Activated T-helper 9 cell treated with anti-CD3 and anti-CD28 coated beads, Interleukin-2, amount 50 U/mL, for 16 hours (primary cell): ENCODE results near the gene AP3M1.
A peak's percentile ranks its signal among the peaks of the same experiment; 100 is the strongest.
"Not testable (repeated sequence)": the region's sequence is repeated elsewhere in the genome, so short reads cannot be mapped to it uniquely, and the experiment has no call there.

Source experiments
- DNase-seq: peaks from one replicate; pipeline ENCODE4 v3.0.0-alpha.2; 2020; ENCODE audit warnings: low read depth

AP3M1 gene, protein sequence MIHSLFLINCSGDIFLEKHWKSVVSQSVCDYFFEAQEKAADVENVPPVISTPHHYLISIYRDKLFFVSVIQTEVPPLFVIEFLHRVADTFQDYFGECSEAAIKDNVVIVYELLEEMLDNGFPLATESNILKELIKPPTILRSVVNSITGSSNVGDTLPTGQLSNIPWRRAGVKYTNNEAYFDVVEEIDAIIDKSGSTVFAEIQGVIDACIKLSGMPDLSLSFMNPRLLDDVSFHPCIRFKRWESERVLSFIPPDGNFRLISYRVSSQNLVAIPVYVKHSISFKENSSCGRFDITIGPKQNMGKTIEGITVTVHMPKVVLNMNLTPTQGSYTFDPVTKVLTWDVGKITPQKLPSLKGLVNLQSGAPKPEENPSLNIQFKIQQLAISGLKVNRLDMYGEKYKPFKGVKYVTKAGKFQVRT

DNA sequence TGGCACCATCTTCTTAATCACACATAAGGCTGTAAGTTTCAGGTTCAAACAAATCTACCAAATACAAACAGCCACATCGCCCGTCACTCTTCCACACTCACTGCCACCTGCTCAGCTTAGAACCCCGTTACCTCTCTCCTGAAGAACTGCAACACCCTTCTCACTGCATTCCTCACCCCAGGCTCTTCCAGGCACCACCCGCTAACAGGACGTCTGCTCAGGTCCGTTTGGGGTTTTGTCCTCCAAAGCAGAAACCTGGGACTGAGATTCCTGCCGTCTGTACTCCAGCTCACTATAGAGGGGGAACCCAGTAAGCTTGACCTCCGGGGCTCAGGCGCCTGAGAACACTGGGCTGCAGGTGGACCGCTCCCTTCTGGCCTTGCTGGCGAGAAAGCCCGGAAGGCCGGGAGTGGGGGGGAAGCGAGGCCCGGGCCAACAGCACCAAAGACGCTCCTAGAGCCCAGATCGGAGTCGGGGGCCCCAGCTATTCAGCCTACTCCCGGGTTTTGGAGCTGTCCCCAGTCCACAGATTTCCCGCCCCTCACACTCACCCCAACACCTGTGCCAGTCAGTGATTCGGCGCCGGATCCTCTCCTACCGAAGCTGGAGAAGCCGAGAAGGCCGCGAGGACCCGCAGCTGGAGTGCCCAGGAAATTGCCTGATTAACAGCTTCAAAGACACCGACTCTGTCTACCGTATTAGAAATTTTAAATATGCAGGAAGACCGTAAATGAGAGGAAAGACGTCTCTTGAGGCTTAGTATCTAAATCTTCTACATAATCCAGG lies at the start of gene AP3M1:
Gene AP3M1 (minus strand): TSS at position 625 of the 786 bp plus-strand sequence. CDS start 12,449 bp downstream, outside the sequence.
- DNase-seq, result peak; percentile 73

DNA sequence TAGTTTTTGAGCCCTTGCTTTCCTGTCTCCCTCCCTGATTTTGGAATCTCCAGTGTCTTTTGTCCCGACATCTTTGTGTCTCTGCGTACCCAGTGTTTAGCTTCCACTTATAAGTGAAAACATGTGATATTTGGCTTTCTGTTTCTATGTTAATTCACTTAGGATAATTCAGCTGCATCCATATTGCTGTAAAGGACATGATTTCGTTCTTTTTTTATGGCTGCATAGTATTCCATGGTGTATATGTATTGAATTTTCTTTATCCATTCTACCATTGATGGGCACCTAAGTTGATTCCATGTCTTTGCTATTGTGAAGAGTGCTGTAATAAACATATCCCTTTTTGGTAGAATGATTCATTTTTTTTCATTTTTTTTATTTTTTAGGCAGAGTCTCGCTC lies 48.7 kb upstream of the AP3M1 start:
- DNase-seq, result no peak

DNA sequence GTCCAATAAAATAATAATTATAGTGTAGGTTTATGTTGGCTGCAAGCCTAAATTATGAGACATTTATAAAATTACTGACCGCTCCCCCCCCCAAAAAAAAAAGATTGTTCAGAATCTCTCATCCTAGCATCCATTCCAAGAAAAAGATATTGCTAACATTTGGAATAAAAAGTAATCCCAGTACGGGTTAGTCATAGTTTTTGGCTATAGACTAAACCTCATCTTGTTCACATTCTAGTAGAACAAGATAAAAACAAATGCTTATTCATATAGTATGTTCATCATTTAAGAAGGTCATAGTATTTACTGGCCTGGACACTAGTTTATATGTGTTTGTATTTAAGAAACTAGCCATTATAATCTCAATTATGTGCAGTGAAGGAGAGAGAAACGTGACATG lies 44.4 kb upstream of the AP3M1 start:
- no peak for DNase-seq

DNA sequence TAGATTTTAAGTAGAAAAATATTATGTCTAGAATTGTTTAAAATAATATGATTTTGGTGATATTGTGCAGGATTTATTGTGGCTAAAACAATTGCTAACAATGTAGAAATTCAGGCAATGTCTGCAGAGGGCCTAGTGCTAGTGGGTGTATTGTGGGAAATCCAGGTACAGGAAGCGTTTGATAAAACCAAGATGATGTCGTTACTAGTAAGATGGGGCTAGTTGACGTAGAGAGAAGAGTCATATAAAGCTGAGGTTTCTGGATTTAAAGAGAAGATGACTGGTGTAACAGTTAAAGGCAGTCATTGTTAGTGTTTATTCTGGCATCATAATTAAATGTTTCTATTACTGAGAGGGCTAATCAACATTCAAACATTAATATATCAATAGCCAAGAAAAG lies 43.9 kb upstream of the AP3M1 start:
- no peak for DNase-seq

DNA sequence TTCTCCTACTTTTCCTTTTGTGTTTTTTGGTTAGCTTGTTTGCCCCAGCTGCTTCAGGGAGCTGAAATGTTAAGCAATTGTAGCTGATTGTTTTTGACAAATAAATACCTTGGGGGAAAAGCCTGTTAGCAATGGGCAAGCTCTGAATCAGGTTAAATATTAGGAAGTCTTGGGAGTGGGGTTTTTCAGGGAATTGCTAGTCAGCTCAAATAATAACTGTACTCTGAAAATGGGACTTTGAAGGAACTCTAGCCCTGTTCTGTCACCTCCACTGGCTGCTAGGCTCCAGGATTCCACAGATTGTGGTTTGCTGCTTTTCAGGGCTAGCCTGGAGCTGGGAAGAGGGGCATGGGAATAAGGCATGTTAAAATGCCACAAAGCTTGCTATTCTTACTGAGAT lies 39.9 kb upstream of the AP3M1 start:
- no peak for DNase-seq

DNA sequence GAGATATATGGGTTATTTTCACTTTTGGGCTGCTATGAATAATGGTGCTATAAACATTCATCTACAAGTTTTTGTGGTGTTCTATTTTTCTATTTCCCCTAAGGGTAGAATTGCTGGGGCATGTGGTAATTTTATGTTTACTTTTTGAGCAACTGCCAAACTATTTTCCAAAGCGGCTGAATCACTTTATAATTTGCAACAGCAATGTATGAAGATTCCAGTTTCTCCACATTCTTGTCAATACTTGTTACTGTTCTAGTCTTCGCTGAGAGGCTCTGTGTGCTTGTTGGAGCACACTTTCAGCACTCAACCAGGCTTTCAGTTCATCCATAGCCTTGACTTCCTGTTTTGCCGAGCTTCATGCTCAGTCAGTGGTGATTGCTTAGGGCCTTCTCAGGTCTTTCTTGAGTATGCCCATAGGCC lies 39.4 kb upstream of the AP3M1 start:
- DNase-seq, result no peak

DNA sequence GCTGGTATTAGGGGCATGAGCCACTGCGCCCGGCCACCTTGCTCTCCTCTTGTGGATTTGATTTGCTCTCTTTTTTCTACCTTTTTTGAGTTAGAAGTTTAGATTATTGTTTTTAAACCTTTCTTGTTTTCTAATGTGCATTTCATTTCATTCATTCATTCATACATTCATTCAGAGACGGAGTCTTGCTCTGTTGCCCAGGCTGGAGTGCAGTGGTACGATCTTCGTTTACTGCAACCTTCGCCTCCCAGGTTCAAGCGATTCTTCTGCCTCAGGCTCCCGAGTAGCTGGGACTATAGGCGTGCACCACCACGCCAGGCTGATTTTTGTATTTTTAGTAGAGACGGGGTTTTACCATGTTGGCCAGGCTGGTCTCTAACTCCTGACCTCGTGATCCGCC lies 38.0 kb upstream of the AP3M1 start:
- DNase-seq, result not testable (repeated sequence)

DNA sequence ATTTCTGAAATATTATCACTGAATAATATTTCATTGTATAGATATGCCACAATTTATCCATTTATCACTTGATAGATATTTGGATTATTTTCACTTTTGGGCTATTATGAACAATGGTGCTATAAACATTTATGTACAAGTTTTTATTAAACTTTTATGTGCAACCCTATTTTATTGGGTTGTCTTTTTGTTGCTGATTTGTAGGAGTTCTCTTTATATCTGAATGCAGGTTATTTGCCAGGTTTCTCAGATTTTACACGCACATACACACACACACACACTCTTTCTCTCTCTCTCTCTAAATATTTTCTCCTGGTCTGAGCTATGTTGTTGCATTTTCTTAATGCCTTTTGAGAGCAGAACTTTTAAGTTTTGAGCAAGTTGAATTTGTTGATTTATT lies 36.6 kb upstream of the AP3M1 start:
- no peak for DNase-seq

DNA sequence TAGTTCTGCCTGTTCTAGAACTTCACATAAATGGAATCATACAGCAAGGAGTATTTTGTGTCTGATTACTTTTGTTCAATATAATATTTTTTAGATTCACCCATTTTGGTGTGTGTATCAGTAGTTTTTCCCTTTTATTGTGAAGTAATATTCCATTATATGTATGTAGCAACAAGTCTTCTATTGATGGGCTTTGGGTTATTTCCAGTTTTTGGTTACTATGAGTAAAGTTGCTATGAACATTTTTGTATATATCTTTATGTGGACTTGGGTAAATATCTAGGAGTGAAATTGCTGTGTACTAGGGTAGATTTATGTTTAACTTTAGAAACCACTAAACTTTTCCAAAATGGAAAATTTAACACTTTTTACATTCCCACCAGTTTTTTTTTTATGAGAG lies 36.0 kb upstream of the AP3M1 start:
- no peak for DNase-seq

DNA sequence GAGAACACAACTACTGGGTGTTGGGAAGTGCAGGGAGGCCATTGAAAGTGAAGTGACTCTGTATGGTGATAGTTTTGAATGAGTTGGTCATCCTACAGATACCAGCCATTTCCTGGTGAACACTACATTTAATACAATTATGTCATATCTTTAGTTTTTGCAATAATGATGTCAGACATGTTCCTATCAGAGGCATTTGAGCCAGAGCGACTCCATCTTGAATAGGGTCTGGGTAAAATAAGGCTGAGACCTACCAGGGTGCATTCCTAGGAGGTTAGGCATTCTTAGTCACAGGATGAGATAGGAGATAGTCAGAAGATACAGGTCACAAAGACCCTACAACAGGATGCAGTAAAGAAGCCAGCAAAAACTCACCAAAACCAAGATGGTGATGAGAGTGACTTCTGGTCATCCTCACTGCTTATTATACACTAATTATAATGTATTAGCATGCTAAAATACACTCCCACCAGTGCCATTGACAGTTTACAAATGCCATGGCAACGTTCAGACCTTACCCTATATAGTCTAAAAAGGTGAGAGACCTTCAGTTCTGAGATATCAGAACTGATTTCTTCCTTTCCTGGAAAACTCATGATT lies 28.6 kb upstream of the AP3M1 start:
- no peak for DNase-seq

DNA sequence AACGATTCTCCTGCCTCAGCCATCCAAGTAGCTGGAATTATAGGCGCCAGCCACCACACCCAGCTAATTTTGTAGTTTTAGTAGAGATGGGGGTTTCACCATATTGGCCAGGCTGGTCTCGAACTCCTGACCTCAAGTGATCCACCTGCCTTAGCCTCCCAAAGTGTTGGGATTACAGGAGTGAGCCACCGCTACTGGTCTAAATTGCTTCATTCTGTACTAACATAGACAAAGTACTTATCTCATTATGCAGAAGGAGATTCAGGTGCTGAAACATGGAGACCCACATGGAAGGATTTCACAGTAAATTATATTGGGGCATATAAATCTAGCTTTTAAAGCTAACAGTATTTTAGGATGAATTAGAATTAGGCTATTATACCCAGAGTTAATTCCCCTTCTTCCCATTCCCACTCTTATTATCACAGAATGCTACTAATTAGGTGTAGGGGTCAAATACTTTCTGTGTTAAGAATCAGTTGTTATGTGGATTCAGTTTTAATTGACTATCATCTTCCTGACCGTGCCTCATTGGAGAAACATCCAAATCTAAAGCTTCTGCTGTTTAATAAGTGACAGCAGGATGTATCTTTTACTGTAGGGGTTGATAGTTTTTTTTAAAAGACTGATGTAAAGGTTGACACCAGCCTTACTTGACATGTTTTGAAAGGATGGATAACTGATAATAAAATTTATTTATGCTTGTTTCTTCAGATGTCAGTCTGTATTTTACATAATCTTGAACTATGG lies 27.6 kb upstream of the AP3M1 start:
- DNase-seq, result no peak

DNA sequence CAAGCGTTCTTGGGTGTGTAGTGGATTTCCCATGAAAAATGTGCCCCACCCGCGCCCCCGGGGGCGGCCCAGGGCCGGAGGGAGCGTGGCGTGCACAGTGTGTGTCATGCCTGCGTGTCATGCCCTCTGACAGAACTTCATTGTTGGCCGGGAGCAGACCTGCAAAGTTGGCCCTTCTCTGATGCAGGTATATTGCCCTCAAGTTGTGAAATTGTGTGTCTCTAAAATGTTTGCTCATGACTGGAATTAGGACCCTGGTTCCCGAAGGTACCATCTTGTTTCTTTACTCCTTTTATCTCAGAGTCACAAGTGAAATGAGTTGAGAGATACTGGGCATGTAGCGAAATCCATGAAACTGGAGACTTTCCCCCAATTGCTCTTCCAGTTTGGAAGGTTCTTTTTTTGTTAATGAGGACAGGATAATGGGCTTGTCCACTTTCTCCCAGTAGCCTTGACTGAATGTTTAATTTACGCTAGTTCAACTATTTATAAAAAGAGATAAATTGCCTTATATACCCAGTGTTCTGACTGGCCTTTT lies 26.6 kb upstream of the AP3M1 start:
- peak; percentile 37 for DNase-seq

DNA sequence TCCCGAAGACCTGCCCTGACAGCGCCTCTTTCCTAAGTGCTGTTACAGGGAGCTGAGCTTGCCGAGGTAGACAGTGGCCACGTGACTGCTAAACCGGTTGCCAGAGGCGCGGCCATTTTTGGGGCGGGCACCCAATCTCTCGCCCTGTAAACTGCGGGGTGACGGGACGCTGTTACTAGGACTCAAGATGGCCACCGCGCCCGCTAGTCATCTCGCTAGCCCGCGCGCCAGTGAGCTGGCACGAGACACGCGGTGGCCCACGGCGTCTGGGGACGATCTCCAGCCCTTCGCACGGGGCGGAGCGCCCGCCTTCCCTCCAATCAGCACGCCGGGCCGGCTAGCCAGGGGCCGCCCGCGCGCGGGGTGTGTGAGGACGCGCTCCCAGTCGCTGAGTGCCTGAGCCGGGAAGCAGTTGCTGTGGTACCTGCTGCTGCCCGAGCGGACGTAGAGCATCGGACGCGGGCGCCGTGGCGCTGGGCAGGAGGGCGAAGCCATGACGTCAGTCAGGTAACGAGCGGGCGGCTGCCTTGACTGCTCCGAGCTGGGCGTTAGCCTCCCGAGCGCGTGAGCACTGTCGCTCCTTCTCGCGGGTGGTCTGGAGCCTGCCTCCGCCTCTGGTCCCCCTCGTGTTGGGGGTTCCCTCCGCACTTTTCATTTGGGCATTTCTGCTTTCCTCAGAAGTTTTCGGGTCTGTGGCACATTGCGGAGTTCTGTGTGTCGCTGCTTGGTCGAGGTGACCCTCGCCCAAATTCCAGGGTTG lies 25.9 kb upstream of the AP3M1 start:
- peak; percentile 97 for DNase-seq

DNA sequence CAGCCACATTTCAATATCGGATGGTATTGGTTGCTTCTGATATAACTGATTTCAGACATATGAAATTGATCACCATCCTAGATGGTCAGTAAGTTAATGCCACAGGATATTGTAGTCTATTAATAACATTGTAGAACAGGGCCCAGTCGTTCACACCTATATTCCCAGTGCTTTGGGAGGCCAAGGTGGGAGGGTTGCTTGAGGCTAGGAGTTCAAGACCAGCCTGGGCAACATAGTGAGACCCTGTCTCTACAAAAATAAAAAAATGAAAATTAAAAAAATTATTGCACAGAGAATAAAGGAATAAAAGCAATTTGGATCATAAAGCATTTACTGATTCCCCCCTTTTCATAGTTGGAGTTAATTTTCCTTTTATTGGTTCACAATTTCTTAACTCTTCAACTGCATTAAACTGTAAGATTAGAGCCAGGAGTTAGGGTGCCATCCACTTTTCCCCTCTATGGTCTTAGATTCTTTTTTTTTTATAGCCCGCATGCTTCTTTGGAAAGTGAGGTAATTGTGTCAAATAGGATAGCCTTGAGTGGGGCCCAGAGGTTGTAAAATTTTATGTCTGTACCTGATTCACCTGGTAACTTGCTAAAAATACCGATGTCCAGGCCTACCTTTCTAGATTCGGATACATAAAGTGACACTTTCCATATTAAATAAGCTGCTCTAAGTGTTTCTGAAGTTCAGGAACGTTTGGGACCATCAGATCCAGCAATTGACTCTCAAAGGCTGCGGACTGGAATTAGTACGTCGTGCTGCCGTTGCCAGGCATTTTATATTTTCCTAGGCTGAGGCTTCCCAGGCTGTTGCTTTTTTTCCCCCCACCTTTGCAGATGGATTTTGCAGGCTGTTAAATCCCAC lies 25.1 kb upstream of the AP3M1 start:
- no peak for DNase-seq

DNA sequence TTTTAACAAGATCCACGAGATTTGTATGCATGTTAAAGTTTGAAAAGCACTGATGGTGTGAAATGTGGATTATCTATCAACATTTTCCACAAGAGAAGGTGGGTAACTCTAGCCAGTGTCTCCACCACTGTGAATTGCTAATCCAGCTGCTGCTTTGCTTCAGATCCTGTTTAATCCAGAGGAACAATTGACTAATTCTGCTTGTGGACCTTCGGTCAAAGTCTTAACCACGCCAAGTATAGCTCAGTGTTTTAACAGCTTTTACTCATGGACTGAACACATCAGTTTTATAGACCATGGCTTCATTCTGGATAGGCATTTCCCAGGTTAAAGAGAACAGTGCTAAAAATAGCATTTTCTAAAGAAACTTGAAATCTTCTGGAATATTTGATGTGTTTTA lies 23.9 kb upstream of the AP3M1 start:
- no peak for DNase-seq

DNA sequence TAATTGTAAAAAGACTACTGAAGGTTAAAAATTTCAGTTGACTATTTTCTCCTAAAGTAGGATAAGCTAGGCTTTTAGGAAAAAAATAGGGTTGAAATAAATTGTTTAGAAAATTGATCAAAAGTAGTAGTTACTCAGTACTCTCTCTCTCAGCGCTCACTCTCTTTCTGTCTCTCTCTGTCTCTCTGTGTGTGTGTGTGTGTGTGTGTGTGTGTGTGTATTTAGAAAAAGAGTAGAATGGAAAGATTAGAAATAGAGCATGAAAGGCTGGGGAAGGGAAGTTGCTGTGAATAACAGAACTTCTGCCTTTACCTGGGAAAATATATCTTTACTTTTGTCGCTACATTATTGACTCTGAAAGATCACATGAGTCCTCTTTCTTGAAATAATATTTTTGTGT lies 21.0 kb upstream of the AP3M1 start:
- DNase-seq, result no peak

DNA sequence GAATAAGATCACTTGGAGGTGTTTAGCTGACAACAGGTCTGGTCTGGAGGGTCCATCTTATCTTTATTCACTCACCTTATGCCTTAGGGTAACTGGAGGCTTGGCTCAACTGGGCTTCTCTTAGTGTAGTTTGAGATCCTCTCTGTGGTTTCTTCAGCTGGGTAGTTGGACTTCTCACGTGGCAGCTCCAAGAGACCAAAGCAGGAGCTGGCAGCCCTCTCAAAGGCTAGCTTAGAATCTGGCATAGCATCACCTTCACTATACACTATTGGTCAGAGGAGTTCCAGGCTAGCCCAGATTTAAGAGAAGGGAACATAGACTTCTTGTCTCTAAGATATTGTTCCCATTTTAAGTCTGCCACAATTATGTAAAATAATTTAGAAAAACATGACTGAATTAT lies 16.8 kb upstream of the AP3M1 start:
- DNase-seq, result no peak

DNA sequence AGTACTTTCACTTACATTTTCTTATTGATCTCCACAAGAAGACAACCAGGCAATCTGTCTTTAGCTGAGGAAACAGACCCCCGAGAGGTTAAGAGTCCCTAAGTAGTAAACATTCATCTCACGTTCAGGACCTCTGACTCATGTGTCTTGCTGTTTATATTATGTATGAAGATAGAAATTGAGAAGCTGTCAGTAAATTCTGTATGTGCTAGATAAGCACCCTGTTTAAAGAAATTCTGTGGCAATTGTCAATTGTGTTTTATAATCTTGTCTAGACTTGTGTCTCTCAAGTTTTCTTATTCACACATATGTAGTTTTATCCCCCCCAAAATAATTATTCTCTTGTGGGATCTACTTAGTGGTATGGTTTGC lies 14.9 kb upstream of the AP3M1 start:
- no peak for DNase-seq

DNA sequence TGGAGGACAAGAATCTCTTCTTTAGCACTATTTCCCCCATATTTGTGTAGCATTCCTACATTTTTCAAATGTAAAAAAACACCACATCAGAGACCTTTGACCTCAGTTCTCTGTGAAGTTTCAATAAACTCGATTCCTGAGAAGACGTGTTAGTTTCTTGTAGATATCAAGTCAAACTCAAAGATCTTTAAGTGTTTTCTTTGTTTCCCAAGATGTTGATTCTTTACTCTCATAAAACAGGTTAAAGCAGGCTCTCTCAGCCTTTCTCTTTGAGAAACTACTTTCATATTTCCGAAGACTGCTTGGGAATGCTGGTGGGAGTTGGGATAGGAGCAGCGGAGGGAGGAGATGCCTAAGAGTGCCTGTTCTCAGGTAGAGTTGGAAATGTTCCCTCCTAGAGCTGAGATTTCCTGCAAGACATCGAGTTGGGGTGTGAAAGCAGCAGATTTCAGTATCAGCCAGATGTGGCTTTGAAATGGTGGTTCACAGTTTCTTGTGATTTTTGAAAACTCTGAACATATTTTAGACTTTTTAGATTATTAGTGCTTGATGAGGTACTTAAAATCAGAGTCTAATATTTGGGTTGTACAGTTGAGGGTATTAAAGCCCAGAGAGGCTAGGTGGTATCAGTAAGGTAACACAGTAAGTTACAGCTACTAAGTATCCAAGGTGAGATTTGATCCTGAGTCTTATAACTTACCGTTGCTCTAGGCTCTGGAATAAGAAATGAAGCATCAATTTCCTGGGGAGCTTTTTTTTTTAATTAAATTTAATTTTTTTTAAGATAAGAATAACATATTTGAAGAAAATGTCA lies 14.3 kb upstream of the AP3M1 start:
- DNase-seq, result no peak
